HG03571 (cell line): ENCODE results near the gene IDI1.

Experiments
- ATAC-seq: cut with Tn5 transposase; IDR thresholded peaks from one replicate; pipeline ENCODE4 v1.9.1; 2021; ENCODE audit not compliant: unreplicated experiment

Gene IDI1

DNA sequence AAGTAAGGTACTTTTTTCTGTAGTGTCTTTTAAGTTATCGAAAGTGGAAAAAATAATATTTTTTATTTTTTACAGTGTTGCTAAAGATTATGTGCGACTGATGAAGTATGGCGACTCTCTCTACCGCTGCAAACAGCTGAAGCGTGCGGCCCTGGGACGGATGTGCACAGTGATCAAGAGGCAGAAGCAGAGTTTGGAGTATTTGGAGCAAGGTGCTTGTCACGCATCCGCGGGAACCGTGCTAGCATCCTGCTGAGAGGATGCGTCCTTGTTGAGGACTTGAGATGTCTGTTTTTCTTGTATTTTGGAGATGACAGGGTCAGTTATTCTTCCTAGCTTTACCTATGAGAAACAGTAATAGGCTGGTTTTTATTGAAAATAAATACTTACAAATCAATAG is 52.9 kb downstream of the IDI1 start:
- no peak for ATAC-seq

DNA sequence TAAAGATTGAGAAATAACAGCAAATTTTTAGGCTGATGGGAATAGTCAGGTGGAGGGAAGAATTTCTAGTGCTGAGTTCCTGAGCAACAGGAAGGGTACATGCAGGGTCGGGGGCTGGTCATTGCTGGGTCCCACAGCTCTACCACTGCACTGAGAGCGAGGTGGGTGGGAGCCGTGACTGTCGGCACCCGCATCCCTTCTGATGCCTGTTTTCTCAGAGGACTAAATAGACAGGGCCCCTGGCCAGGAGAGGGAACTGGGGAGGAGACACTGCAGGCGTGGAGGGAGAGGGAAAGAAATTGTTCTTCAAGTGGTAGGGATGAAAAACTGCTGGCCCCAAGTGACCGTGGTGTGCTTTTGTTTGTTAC is 53.4 kb downstream of the IDI1 start:
- ATAC-seq: no peak

DNA sequence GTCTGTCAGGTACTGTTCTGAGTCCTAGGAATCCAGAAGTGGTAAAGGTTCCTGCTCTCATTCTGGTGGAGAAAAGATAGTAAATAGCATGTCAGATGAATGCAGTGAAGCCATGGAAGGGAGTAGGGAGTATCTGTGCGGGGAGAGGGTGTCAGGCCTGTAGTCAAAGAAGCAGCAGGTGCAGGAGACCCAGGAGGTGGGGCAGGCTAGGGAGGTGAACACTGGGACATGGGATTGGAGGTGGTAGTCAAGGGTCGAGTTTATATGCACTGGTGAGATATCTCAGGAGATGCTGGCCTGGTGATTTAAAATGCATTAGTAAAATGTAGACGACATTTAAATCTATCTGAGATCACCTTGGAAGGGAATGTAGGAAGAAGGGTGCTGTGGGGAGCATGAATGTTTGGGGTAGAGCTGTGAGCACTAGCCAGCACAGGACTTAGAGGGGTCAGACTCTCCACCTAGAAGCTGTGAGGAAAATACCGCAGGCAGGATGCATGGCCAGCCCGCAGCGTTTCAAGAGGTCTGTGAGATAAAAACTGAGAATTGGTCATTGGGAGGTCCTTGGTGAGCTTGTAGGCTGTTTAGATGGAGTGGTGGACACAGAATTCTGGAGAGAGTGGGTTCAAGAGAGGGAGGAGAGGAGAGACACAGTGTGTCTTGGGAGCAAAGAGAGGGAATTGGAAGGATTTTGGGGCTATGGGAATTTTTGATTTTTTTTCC is 53.9 kb downstream of the IDI1 start:
- ATAC-seq: no peak

DNA sequence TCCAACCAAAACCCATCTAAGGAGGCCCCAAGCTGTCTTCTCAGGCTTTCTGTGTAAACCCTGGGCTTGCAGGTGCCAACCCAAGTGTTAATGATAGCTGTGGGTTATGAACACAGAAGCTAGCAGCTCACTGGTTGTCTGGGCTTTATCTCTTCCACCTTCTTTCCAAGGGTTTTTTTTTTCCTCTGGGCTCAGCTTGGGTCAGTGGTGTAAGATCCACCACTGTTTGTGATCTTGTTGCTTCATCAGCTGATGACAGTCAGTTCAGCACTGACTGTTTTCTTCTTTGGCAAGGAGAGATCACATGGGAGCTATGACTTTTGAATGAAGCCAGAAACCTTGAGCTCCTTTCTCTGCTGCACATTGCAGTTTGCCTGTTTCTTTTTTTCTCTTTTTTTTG is 56.0 kb downstream of the IDI1 start:
- ATAC-seq: no peak

DNA sequence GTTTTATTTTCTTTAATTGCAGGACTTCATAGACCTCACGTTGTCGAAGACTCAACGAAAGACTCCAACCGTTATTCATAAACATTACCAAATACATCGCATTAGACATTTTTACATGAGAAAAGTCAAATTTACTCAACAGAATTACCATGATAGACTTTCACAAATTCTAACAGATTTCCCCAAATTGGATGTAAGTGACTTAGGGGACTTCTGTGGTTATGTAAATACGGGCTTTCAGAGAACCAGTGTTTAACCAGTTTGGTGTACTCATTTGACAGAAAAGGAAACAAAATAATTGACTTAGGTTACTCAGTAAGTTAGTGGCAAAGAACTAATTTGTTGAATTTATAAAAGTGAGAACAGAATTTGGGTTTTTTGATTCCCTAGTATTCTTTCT is 56.5 kb downstream of the IDI1 start:
- ATAC-seq: no peak

DNA sequence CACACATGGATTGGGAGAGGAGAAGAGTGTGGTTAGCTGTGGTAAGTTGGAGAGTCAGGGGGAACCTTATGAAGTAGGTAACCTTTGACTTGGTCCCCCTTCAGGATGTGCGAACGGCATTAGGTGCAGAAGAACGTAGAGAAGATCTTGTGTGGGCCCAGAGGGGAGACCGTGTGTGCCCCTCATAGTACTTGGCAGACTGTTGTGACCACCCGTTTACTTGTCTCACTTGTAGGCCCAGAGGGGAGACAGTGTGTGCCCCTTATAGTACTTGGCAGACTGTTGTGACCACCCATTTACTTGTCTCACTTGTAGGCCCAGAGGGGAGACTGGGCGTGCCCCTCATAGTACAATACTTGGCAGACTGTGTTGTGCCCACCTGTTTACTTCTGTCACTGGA is 58.1 kb downstream of the IDI1 start:
- ATAC-seq: no peak
